ENCODE data around the gene SHLD1. TPM values are rescaled to one million over a fixed set of nuclear protein-coding genes. Genes with fewer than 3 reads are reported as not detected.
A peak's percentile ranks its signal among the peaks of the same experiment; 100 is the strongest.

The SHLD1 gene
- total RNA-seq, 1 donor = 4.0 TPM

DNA sequence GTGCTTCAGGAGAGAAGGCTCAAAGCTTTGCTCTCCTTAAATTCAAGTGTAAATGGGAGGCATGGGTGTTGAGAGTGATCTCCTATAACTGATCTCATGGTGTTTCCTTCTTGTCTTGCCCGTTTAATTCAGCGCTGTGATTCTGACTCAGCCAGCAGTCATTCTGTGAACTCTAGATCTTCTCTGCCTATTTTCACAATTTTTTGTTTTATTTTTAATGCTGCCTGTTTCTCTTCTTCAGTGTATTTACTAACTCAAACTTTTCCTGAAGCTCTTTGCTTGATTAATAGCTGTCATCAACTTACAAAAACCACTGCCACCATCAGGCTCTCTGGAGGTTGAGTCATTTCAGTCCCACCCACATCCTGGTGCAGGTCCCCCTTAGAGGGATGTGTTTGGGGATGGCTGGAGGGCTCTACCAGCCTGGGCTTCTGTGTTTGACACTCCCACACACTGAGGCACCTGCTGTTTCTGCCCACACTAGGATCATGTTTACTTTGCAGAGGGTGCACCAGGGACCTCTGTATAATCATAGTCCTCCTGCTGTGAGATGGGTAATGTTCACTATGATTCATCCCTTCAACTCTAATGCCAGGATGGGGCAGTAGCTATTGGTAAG lies 94.0 kb downstream of the SHLD1 start:
- DNase-seq (ENCODE audit: low read depth in 2 of 3, low spot score in 2 of 3) = peak in 1 of 3 donors; percentile 38

- DNase-seq (ENCODE audit: low read depth in 2 of 3, low spot score in 2 of 3) = no peak
Measured at GRCh38 chr20:5845681-5846615, 95.7 kb downstream of the SHLD1 start.

GRCh38 chr20:5848711-5849505 lies 98.7 kb downstream of the SHLD1 start:
- DNase-seq (ENCODE audit: low read depth in 2 of 3, low spot score in 2 of 3) = no peak

DNA sequence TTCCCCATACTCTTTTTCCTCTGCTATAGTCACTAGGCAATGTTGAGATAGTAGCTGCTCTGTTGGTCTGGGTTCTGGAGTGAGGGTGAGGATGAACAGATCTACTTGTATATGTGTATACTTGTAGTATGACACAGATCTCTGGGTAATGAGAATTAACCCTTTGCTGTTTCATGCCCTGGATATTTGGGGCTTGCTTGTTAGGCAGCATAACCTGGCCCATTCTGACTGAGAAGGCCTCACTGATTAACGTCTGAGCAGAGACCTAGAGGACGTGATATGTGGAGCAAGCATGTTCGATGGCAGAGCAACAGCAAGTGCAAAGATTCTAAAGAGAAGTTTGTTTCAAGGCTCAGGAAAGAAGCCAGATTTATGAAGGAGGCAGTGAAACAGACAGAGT lies 105.7 kb downstream of the SHLD1 start:
- no peak for DNase-seq (ENCODE audit: low read depth in 2 of 3, low spot score in 2 of 3)

GRCh38 chr20:5859608-5860007 lies 109.4 kb downstream of the SHLD1 start:
- DNase-seq (ENCODE audit: low read depth in 2 of 3, low spot score in 2 of 3) = no peak

GRCh38 chr20:5862703-5863039 lies 112.5 kb downstream of the SHLD1 start:
- no peak for DNase-seq (ENCODE audit: low read depth in 2 of 3, low spot score in 2 of 3)

DNA sequence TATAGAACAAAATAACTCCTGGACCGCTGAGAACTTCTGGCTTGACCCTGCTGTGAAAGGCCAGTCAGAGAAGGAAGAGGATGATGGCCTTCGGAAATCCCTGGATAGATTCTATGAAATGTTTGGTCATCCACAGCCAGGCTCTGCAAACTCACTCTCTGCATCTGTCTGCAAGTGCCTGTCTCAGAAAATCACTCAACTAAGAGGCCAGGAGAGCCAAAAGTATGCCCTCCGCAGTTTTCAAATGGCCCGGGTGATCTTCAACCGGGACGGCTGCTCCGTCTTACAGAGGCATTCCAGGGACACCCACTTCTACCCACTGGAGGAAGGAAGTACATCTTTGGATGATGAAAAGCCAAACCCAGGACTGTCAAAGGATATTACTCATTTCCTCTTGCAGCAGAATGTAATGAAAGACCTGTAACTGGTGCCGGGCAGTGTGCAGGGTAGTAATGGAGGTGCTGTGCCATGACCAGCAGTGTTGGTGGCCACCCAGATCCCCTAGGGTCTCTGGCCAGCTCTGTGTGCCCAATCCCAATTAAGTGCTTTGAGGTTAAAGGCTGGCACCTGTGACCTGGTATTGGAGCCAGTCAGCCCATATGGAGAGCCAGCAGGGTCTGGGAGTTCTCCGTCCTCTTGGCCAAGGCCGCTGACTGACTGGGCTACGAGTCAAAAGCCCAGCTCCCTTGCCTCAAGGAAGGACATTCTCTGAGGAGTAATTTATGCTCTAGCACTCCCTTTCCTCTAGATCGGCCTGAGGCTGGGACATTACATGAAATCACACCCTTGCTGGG lies 113.0 kb downstream of the SHLD1 start:
- peak in 1 of 3 donors; percentile 15 for DNase-seq (ENCODE audit: low read depth in 2 of 3, low spot score in 2 of 3)

DNA sequence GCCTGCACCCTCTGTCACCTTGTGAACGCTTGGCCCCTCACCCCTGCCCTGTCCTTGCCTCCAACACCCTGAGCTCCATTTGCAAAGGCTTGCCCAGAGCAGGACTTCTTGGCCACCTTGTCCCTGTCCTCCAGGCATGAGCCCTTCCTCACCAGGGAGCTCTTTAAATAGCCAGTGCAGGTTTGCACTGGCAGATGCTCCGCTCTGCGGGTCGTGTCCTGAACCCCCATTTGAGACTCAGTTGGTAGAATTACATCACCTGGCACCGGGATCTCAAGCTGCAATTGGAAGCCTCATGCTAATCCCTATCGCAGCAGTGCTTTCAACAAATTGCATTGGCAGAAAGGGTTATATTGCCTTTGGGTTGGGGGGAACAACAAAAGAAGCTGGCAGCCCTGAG lies 114.2 kb downstream of the SHLD1 start:
- DNase-seq (ENCODE audit: low read depth in 2 of 3, low spot score in 2 of 3) = no peak

DNA sequence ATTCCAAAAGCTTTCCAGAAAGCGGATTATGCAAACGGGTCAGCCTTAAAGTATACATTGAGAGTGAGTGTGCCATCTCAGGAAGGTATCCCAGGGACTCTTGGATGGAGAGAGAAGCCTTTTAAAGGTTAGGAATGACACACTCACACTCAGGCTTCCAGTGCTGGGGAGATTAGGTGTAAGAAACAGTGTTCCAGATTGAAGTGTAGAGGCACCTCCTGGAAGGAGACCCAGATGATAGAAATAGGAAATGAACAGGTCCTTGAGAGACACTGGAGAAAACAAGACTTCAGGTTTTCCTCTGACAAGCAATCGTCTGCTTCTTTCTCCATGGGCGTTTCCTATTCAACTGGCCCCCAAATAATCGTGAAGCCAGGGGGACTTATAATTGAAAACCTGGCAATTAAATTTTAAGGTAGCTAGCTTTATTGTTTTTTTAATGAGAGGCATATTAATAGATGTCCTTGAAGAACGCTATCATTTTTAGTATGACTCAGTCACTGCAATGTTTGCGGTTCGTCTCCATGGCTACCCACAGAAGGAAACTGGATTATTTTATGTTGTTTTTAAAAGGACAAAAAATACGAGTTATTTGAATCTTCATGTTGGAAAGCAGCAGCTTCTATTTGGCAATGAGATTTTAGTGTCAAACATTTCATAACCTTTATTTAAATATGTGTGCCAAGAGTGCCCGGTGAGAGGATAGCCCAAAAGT lies 114.8 kb downstream of the SHLD1 start:
- peak in 2 of 3 donors; percentile 18 to 35 for DNase-seq (ENCODE audit: low read depth in 2 of 3, low spot score in 2 of 3)

- no peak for DNase-seq (ENCODE audit: low read depth in 2 of 3, low spot score in 2 of 3)
Measured at GRCh38 chr20:5865604-5866003, 115.4 kb downstream of the SHLD1 start.

DNA sequence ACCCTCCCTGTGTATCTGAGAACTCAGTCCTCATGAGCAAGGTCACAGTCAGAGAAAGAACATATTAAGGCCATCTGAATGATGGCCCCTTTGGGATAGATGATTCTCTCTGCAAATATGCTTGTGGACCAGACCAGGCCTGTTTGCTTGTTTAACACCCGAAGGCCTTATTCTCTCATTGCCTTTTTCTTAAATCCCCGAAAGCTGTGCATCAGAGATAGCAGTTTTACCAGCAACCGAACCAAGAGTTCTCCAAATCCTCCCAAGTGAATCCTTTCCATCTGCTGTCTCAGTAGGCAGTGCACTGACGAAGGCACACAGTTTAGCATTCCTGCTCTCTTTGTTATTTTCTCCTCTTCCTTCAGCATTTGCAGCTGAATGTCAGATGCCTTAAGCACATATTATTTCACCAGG lies 120.4 kb downstream of the SHLD1 start:
- no peak for DNase-seq (ENCODE audit: low read depth in 2 of 3, low spot score in 2 of 3)

DNA sequence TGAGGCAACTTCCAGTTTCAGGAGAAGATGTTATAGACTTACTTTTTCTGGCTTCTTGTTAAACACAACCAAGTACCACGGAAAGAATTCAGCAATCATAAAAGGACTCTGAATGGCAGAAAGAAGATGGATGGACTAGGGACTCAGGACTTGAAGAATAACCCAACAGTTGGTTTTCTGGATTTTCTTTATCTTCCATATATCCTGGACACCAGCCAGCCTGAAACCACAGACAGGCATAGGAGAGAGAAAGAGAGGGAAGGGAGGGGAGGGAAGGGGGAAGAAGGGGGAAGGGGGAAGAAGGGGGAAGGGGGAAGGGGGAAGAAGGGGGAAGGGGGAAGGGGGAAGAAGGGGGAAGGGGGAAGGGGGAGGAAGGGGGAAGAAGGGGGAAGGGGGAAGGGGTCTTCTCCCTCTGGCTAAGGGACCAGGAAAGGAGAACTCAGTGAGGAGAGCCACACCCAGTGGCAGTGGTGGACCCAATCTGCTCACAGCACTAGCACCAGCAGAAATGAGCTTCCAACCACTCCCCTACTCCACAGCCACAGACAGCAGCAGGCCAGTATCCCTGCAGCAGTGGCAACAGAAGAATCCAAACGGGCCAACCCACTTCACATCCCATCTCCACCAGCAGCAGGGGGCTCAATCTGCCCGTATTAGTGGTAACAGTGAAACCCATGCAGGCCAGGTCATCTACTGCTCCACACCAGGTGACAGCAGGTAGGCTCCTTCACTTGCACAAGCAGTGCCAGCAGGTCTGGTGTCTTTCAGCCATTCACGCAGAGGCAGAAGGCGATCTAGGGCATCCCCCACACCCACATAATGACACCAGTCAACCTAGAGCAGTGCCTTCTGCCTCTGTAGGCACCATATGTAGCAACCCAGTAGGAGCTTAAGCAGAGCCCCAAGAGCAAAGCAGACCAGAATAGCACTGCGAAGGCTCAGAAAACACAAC lies 121.5 kb downstream of the SHLD1 start:
- DNase-seq (ENCODE audit: low read depth in 2 of 3, low spot score in 2 of 3) = no peak

- no peak for DNase-seq (ENCODE audit: low read depth in 2 of 3, low spot score in 2 of 3)
Measured at GRCh38 chr20:5877128-5877527, 126.9 kb downstream of the SHLD1 start.

GRCh38 chr20:5880326-5880725 lies 130.1 kb downstream of the SHLD1 start:
- no peak for DNase-seq (ENCODE audit: low read depth in 2 of 3, low spot score in 2 of 3)

GRCh38 chr20:5881703-5882102 lies 131.5 kb downstream of the SHLD1 start:
- no peak for DNase-seq (ENCODE audit: low read depth in 2 of 3, low spot score in 2 of 3)

DNA sequence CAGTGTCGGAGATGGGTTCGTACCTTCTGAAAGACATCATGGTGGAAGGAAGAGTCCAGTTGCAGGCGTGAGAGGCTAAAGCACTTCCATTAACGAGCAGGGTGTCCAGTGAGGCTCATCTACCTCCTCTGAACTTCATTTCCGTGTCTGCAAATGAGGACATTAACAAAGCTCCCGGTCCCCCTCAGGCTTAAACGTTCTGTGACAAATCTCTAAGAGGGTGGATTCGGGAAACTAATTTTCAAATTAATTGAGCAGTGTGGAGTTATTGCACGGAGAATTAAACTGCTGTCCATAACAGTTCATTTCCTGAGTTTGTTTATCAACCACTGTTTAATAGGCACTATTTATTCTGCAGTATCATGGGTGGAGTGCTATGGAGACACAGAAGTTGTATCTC lies 132.0 kb downstream of the SHLD1 start:
- DNase-seq (ENCODE audit: low read depth in 2 of 3, low spot score in 2 of 3) = no peak

GRCh38 chr20:5884465-5885335 lies 134.5 kb downstream of the SHLD1 start:
- no peak for DNase-seq (ENCODE audit: low read depth in 2 of 3, low spot score in 2 of 3)

- DNase-seq (ENCODE audit: low read depth in 2 of 3, low spot score in 2 of 3) = no peak
Measured at GRCh38 chr20:5885866-5886265, 135.7 kb downstream of the SHLD1 start.
